A673 (cell line): ENCODE data around the gene LIMCH1. TPM values are rescaled to one million over a fixed set of nuclear protein-coding genes. Genes with fewer than 3 reads are reported as not detected.

Experiments
- BruUV-seq: library from RNA; stranded (reverse); fragments of 400-500 nt; replicated peaks from 2 replicates; lab custom pipeline; 2021; lab: Mats Ljungman, UMichigan
- CTCF ChIA-PET: fragments of 300-600 bp; sonication (Branson Sonifier 250); formaldehyde crosslinking; loops from one replicate; lab custom pipeline; 2022; ENCODE audit warnings: antibody characterized with exemption; lab: Charles Lee
- POLR2A ChIA-PET: fragments of 300-600 bp; sonication (Branson Sonifier 250); formaldehyde crosslinking; loops from one replicate; lab custom pipeline; 2022; ENCODE audit warnings: antibody characterized with exemption; ENCODE audit not compliant: low non-redundant PET; lab: Charles Lee
- DNase-seq: peaks from one replicate; pipeline ENCODE4 v3.0.0-alpha.2; 2015; ENCODE audit warnings: low spot score
- H3K27ac ChIP-seq: fragments of 200-600 bp; sonication (generic); 2 replicates; pipeline ENCODE4 v1.5.1; 2016; ENCODE audit warnings: mixed run types, low read depth, mild to moderate bottlenecking, mixed read lengths, antibody characterized with exemption, low read length; ENCODE audit not compliant: poor library complexity, severe bottlenecking
- H3K27me3 ChIP-seq: fragments of 200-600 bp; sonication (generic); replicated peaks from 2 replicates; pipeline ENCODE4 v1.6.1; 2017; ENCODE audit warnings: mixed run types, low read depth, mild to moderate bottlenecking, mixed read lengths, antibody characterized with exemption, low read length; ENCODE audit not compliant: insufficient read depth, poor library complexity
- H3K36me3 ChIP-seq: fragments of 200-600 bp; sonication (generic); 2 replicates; pipeline ENCODE4 v1.6.1; 2016; ENCODE audit warnings: mixed run types, mild to moderate bottlenecking, mixed read lengths, antibody characterized with exemption, low read length; ENCODE audit not compliant: insufficient read depth, poor library complexity, severe bottlenecking
- H3K4me1 ChIP-seq: fragments of 200-600 bp; sonication (generic); 2 replicates; pipeline ENCODE4 v1.6.1; 2017; ENCODE audit warnings: mixed run types, mild to moderate bottlenecking, mixed read lengths, antibody characterized with exemption, low read length; ENCODE audit not compliant: insufficient read depth, poor library complexity, severe bottlenecking
- H3K4me3 ChIP-seq: fragments of 200-600 bp; sonication (generic); 2 replicates; pipeline ENCODE4 v1.5.1; 2016; ENCODE audit warnings: low read depth, mixed run types, mild to moderate bottlenecking, mixed read lengths, low read length; ENCODE audit not compliant: poor library complexity, severe bottlenecking
- H3K9me3 ChIP-seq: fragments of 200-600 bp; sonication (generic); 2 replicates; pipeline ENCODE4 v1.6.1; 2016; ENCODE audit warnings: mixed run types, low read depth, mild to moderate bottlenecking, mixed read lengths, antibody characterized with exemption, low read length; ENCODE audit not compliant: poor library complexity, severe bottlenecking
- EZH2 ChIP-seq: fragments of 200-600 bp; sonication (generic); IDR thresholded peaks from 2 replicates; pipeline ENCODE4 v1.6.1; 2017; ENCODE audit warnings: borderline replicate concordance, low read depth, mild to moderate bottlenecking, mixed read lengths, antibody characterized with exemption, low read length; ENCODE audit not compliant: poor library complexity, severe bottlenecking
- intact Hi-C: fragments of 100-400 bp; cut with micrococcal nuclease; formaldehyde crosslinking; loops from one replicate; pipeline ENCODE4 v1.10.0; 2022; ENCODE audit not compliant: unreplicated experiment
- total RNA-seq: library from RNA; stranded (reverse); gene quantifications from 2 replicates; pipeline ENCODE4 v1.2.3, GENCODE V29; 2021
- TF ChIP-seq, protein P1 (sequence below): fragments of 300-800, 200-600 bp; sonication (generic); conservative IDR thresholded peaks from 2 replicates; pipeline ENCODE4 v1.5.1; 2017; ENCODE audit warnings: low read depth, mild to moderate bottlenecking, antibody characterized with exemption, low read length, moderate library complexity, mixed read lengths

Gene LIMCH1
- total RNA-seq, 1 experiment from 2014 or later: 4.0 TPM

DNA sequence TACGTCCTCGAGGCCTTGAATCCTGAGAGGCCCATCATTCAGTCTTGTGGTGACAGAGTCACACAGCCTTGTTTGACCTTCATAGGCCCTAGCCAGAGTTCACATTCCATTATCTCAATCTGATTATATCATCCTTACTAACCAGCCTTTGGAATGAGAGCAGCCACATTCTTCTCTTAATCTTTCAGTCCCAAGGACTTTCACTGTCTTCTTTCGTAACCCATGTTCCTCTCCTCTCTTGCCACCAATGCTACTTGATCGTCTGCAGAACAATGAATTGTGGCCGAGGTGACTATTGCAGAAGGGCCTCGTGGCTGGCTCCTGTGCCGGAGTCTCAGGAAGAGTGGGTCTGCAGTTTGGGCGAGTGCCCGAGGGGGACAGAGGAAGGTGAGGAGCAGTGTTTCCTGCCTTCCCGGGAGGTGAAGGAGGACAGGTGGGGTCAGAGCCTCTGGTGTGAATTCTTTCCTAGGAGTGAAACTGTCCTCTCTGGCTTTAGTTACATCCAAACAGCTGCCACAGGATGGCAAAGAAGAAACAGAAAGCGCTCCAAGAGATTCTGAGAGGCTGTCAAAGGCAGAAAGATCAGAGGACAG lies 94.6 kb downstream of the LIMCH1 start:
- intact Hi-C loops: no loop called here
- POLR2A ChIA-PET: no interaction called here
- Histone ChIP-seq H3K4me1 (no peaks in the 10 kb centered on the region), H3K27ac (no peak overlapping the region), H3K36me3 (no peaks in the 10 kb centered on the region), H3K4me3 (no peak overlapping the region), H3K27me3 (peaks cover 3% of the 10 kb centered on the region), H3K9me3 (no peaks in the 10 kb centered on the region)
- no peak for DNase-seq
- no TSS peak for BruUV-seq
- CTCF ChIA-PET: no interaction called here
- TF ChIP-seq, protein P1, sequence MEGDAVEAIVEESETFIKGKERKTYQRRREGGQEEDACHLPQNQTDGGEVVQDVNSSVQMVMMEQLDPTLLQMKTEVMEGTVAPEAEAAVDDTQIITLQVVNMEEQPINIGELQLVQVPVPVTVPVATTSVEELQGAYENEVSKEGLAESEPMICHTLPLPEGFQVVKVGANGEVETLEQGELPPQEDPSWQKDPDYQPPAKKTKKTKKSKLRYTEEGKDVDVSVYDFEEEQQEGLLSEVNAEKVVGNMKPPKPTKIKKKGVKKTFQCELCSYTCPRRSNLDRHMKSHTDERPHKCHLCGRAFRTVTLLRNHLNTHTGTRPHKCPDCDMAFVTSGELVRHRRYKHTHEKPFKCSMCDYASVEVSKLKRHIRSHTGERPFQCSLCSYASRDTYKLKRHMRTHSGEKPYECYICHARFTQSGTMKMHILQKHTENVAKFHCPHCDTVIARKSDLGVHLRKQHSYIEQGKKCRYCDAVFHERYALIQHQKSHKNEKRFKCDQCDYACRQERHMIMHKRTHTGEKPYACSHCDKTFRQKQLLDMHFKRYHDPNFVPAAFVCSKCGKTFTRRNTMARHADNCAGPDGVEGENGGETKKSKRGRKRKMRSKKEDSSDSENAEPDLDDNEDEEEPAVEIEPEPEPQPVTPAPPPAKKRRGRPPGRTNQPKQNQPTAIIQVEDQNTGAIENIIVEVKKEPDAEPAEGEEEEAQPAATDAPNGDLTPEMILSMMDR: no peak
- TF ChIP-seq EZH2: no peak

GRCh38 chr4:41633321-41633720 lies 95.4 kb downstream of the LIMCH1 start:
- no peak overlapping the region for H3K4me3 ChIP-seq
- H3K27ac ChIP-seq: no peak overlapping the region
- CTCF ChIA-PET: no interaction called here
- H3K36me3 ChIP-seq: no peaks in the 10 kb centered on the region
- peaks cover 5% of the 10 kb centered on the region for H3K27me3 ChIP-seq
- POLR2A ChIA-PET: no interaction called here
- H3K9me3 ChIP-seq: no peaks in the 10 kb centered on the region
- no peak for DNase-seq
- intact Hi-C loops: no loop called here
- no peaks in the 10 kb centered on the region for H3K4me1 ChIP-seq
- no TSS peak for BruUV-seq
- TF ChIP-seq EZH2: no peak
- TF ChIP-seq, protein P1: no peak

GRCh38 chr4:41635441-41635840 lies 97.5 kb downstream of the LIMCH1 start:
- H3K4me3 ChIP-seq: no peak overlapping the region
- peaks cover 26% of the 10 kb centered on the region for H3K27me3 ChIP-seq
- no peaks in the 10 kb centered on the region for H3K36me3 ChIP-seq
- H3K27ac ChIP-seq: no peak overlapping the region
- intact Hi-C loops: no loop called here
- no peaks in the 10 kb centered on the region for H3K9me3 ChIP-seq
- TF ChIP-seq EZH2: no peak
- TF ChIP-seq, protein P1: no peak
- ChIA-PET CTCF (no interaction called here), POLR2A (no interaction called here)
- BruUV-seq: no TSS peak
- DNase-seq: no peak
- H3K4me1 ChIP-seq: no peaks in the 10 kb centered on the region
